Tibial artery (tissue), 4 donors: ENCODE results near the gene RNF157.
"Not testable (repeated sequence)": the region's sequence is repeated elsewhere in the genome, so short reads cannot be mapped to it uniquely, and the experiment has no call there.

Experiments
- DNase-seq, 2 donors: peaks; one replicate each; pipeline ENCODE4 v3.0.0-alpha.2; 2019
- H3K27ac ChIP-seq, 2 donors: fragments of 200-600 bp; sonication (generic) in 1 of 2; 1 replicate in 1 of 2; 2 replicates in 1 of 2; pipeline ENCODE4 v1.5.1; 2018 to 2019; ENCODE audit warnings: mild to moderate bottlenecking in 1 of 2
- H3K27me3 ChIP-seq, 2 donors: fragments of 200-600 bp; sonication (generic) in 1 of 2; one replicate each; pipeline versions ENCODE4 v1.5.1 to v1.6.0; 2016 to 2019
- H3K36me3 ChIP-seq, 3 donors: fragments of 200-600 bp; sonication (generic) in 2 of 3; one replicate each; pipeline ENCODE4 v1.5.1; 2016 to 2019; ENCODE audit warnings: mild to moderate bottlenecking in 2 of 3
- H3K4me1 ChIP-seq, 4 donors: fragments of 200-600 bp; sonication (generic) in 2 of 4; 1 replicate in 3 of 4; 2 replicates in 1 of 4; pipeline ENCODE4 v1.5.1; 2016 to 2019
- H3K4me3 ChIP-seq, 2 donors: fragments of 200-600 bp; sonication (generic) in 1 of 2; 1 replicate in 1 of 2; 2 replicates in 1 of 2; pipeline ENCODE4 v1.5.1; 2018 to 2019; ENCODE audit warnings: mild to moderate bottlenecking in 2 of 2
- H3K9me3 ChIP-seq, 3 donors: fragments of 200-600 bp; sonication (generic) in 1 of 3; one replicate each; pipeline ENCODE4 v1.5.1; 2016 to 2019
- intact Hi-C: fragments of 100-400 bp; cut with DNase I; formaldehyde crosslinking; loops from one replicate; pipeline ENCODE4 v1.15.0; 2023; ENCODE audit warnings: low total_unique reads
- TF ChIP-seq, protein P1 (sequence below), 2 experiments: fragments of 200-600 bp in 1 of 2; fragments of 450-650 bp in 1 of 2; IDR thresholded peaks; one replicate each; pipeline ENCODE4 v1.5.1; 2017 to 2019; ENCODE audit warnings: antibody characterized with exemption in 2 of 2, mild to moderate bottlenecking in 1 of 2, moderate library complexity in 1 of 2

The RNF157 gene

DNA sequence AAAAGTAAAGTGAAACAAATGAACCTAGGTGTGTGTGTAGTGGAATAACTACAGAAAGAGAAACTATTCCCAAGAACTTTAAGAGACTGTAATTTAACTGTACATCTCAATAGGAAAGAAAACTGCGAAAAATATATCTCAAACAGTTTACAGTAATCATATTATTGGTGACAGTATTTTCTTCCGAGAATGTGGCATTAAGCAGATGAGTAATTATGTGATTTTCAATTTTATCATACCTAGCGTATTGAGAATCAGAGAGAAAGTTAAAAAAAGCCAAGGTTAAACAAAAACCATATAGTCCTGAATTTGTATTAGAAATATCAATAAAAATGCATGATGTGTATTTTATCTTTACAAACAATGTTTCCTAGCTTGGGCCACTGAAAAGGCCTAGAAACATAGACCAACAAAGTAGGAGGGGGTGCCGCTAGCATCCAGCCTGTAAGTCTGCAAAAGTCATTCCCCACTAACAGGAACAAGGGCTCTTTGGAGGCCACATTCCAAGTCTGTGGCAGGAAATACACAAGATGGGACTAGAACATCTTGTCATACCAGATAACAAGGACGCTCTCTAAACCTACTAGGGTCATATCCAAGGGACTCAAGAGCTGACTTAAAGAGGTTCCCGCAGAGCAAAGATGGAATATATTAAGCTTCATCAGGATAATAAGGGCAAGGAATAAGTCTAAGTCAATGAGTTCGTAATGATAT is 20.5 kb downstream of the RNF157 start:
- intact Hi-C loops = no loop called here
- H3K27me3 ChIP-seq = no peaks in the 10 kb centered on the region
- H3K27ac ChIP-seq = no peak overlapping the region
- H3K4me1 ChIP-seq = no peaks in the 10 kb centered on the region
- H3K4me3 ChIP-seq = no peak overlapping the region
- TF ChIP-seq, protein P1, sequence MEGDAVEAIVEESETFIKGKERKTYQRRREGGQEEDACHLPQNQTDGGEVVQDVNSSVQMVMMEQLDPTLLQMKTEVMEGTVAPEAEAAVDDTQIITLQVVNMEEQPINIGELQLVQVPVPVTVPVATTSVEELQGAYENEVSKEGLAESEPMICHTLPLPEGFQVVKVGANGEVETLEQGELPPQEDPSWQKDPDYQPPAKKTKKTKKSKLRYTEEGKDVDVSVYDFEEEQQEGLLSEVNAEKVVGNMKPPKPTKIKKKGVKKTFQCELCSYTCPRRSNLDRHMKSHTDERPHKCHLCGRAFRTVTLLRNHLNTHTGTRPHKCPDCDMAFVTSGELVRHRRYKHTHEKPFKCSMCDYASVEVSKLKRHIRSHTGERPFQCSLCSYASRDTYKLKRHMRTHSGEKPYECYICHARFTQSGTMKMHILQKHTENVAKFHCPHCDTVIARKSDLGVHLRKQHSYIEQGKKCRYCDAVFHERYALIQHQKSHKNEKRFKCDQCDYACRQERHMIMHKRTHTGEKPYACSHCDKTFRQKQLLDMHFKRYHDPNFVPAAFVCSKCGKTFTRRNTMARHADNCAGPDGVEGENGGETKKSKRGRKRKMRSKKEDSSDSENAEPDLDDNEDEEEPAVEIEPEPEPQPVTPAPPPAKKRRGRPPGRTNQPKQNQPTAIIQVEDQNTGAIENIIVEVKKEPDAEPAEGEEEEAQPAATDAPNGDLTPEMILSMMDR (IDR thresholded peaks at IDR 0.05) = no peak
- no peaks in the 10 kb centered on the region for H3K36me3 ChIP-seq
- DNase-seq = no peak
- H3K9me3 ChIP-seq = no peaks in the 10 kb centered on the region

DNA sequence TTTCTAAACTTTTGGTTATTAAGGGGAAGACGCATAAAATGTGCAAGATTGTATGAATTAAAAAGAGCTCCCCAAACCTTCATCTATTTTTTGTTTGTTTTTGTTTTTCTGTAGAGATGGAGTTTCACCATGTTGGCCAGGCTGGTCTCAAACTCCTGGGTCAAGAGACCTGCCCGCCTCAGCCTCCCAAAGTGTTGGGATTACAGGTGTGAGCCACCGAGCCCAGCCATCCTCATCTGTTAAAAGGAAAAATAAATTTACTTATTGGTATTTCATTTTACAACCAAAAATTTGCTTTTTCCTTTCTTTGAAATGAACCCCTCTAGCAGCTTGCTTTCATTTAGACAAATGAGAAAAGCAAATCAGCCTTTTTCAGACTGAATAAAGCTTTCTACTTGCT is 23.2 kb downstream of the RNF157 start:
- no peak overlapping the region for H3K27ac ChIP-seq
- intact Hi-C loops = no loop called here
- H3K36me3 ChIP-seq = no peaks in the 10 kb centered on the region
- H3K9me3 ChIP-seq = no peaks in the 10 kb centered on the region
- H3K4me3 ChIP-seq = no peak overlapping the region
- no peak for DNase-seq
- peaks cover 0 to 14% of the 10 kb centered on the region in 2 donors for H3K27me3 ChIP-seq
- TF ChIP-seq, protein P1 (IDR thresholded peaks at IDR 0.05) = no peak
- H3K4me1 ChIP-seq = no peaks in the 10 kb centered on the region

GRCh38 chr17:76213491-76213890 is 26.8 kb downstream of the RNF157 start:
- no peak for DNase-seq
- no peaks in the 10 kb centered on the region for H3K4me1 ChIP-seq
- intact Hi-C loops = no loop called here
- H3K27me3 ChIP-seq = peaks cover 0 to 28% of the 10 kb centered on the region in 2 donors
- H3K27ac ChIP-seq = no peak overlapping the region
- H3K36me3 ChIP-seq = no peaks in the 10 kb centered on the region
- H3K4me3 ChIP-seq = no peak overlapping the region
- TF ChIP-seq, protein P1 (IDR thresholded peaks at IDR 0.05) = no peak
- H3K9me3 ChIP-seq = no peaks in the 10 kb centered on the region

GRCh38 chr17:76208120-76208519 is 32.2 kb downstream of the RNF157 start:
- Histone ChIP-seq H3K9me3 (no peaks in the 10 kb centered on the region), H3K4me3 (no peak overlapping the region), H3K4me1 (no peaks in the 10 kb centered on the region), H3K27ac (no peak overlapping the region), H3K27me3 (peaks cover 0 to 27% of the 10 kb centered on the region in 2 donors), H3K36me3 (no peaks in the 10 kb centered on the region)
- intact Hi-C loops = no loop called here
- TF ChIP-seq, protein P1 (IDR thresholded peaks at IDR 0.05) = no peak
- no peak for DNase-seq

DNA sequence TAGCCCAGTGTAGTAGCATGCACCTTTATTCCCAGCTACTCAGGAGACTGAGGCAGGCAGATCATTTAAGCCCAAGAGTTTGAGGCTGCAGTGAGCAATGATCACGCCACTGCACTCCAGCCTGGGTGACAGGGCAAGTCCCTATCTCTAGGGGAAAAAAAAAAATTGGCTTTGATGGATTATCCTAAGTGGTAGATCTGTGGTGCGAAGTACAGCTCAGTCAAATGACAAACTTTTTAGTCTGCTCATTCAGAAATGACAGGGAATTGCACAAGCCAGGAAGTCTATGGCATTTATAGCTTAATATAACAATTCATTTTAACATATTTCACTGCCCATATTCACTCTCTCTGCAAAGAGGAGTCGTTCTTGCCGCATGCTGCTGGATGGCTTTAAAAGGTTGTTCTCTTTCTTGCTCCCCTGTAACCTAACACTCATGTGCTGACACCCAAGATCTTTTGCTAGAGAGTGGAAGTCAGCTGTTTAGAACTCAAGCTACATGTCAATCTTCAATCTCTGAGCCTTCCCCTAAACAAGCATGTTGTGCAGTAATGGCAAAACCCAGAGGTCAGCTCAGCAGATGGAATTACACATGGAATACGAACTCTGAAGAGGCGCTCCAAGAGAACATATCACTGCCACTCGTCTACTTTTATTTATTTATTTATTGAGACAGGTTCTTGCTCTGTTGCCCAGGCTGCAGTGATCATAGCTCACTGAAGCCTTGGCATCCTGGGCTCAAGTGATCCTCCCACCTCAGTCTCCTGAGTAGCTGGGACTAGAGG is 32.8 kb downstream of the RNF157 start:
- H3K4me1 ChIP-seq = no peaks in the 10 kb centered on the region
- no peak for DNase-seq
- H3K9me3 ChIP-seq = no peaks in the 10 kb centered on the region
- peaks cover 0 to 22% of the 10 kb centered on the region in 2 donors for H3K27me3 ChIP-seq
- TF ChIP-seq, protein P1 (IDR thresholded peaks at IDR 0.05) = no peak
- no peaks in the 10 kb centered on the region for H3K36me3 ChIP-seq
- intact Hi-C loops = no loop called here
- no peak overlapping the region for H3K4me3 ChIP-seq
- H3K27ac ChIP-seq = no peak overlapping the region

- H3K4me1 ChIP-seq, H3K27ac ChIP-seq, H3K9me3 ChIP-seq, H3K4me3 ChIP-seq, intact Hi-C loops, H3K36me3 ChIP-seq, DNase-seq: not testable (repeated sequence)
- peaks cover 0 to 12% of the 10 kb centered on the region in 2 donors for H3K27me3 ChIP-seq
These were observed 34.6 kb downstream of the RNF157 start for GRCh38 chr17:76205542-76206144.
